NOMO-1 treated with DMSO at 0.1 percent for 48 hours (cell line): ENCODE data around the gene RIT2.

Experiments
- DNase-seq: peaks from one replicate; lab custom pipeline; 2025; ENCODE audit not compliant: unreplicated experiment; lab: John Stamatoyannopoulos, UW

Gene RIT2

GRCh38 chr18:43115076-43115921 is at the start of gene RIT2:
TSS of gene RIT2 (minus strand) at chr18:43115685.
- DNase-seq: no peak

GRCh38 chr18:43161528-43161927 is 46.0 kb upstream of the RIT2 start:
- DNase-seq: no peak

GRCh38 chr18:43160509-43160908 is 45.0 kb upstream of the RIT2 start:
- DNase-seq: no peak

DNA sequence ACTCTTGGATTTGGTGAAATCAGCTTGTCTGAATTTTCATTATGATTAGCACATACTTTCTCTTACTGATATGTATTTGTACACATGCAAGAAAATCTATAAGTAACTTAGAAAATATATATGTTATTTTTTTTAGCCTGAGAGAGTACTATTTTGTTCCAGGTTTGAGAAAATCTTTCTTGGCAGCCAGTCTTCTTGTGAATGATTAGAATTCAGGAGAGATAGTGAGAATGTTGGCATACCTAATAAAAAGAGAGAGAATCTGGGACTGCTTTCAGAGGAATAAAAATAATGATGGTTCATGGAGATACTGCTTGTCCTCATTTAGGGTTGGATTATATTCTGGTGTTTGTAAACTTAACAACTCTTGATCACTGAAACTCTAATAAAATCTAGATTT is 44.4 kb upstream of the RIT2 start:
- DNase-seq: no peak

DNA sequence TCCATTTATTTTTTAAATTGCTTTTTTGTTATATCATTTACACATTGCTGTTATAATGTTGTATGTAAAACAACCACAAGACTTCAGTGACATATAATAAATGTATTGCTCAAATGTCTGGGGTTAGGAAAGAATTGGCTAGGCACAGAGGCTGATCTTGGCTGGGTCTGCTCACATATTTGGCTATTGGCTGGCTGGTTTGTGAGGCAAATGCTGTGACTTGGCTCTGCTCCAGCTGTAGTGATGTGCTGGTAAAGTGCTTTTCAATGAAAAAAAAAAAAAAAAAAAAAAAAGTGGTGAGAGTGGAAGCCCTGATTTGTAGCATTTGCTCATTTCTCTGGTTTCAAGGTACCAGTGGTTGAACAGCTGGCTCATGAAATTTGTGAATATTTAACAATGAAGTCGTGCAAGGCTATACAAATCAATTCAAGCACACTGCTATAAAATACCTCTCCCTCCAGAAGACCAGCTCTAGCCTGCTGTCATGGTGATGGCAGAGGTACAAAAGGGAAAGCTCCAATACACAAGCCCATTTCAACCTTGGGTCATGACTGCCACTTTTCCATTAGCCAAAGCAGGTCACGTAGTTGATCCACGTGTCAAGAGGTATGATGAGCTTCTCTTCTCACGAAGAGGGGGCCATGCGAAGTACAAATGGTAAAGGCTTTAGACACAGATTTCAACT is 43.7 kb upstream of the RIT2 start:
- DNase-seq: no peak

DNA sequence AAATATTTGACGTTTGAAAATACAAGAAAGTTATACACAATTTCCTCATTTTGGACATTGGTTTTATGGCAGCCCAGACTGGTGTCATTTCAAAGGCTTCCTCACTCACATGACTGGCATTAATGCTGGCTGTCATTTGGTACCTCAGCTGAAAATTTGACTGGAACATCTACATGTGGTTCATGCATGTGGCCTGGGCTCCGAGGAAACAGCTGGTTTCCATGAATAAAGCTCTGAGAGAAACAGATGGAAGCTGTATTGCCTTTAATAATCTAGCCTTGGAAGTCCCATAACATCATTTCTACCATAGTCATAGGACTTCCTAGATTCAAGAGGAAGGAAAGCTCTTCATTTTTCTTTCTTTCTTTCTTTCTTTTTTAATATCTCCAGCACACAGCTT is 42.9 kb upstream of the RIT2 start:
- DNase-seq: no peak

GRCh38 chr18:43155842-43156241 is 40.4 kb upstream of the RIT2 start:
- DNase-seq: no peak

DNA sequence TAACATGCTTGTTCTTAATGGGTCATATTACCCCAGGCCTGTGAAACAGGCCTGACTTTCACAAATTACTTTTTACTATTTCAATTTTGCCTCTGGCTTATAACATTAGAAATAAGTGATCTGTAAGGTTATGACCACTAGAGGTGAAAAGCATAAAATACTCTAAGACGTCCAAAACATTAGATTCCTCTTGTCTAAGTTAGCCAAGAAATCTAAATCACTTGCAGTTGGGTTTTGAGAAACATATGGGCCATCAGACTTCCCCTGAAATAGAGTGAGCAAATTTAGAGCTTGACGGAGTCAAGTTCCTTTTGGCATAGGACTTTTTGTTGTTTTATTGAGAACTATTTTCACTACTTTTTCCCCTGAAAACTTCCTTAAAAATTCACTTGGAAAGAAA is 32.7 kb upstream of the RIT2 start:
- DNase-seq: no peak

- DNase-seq: no peak
Measured at GRCh38 chr18:43141208-43141607, 25.7 kb upstream of the RIT2 start.

DNA sequence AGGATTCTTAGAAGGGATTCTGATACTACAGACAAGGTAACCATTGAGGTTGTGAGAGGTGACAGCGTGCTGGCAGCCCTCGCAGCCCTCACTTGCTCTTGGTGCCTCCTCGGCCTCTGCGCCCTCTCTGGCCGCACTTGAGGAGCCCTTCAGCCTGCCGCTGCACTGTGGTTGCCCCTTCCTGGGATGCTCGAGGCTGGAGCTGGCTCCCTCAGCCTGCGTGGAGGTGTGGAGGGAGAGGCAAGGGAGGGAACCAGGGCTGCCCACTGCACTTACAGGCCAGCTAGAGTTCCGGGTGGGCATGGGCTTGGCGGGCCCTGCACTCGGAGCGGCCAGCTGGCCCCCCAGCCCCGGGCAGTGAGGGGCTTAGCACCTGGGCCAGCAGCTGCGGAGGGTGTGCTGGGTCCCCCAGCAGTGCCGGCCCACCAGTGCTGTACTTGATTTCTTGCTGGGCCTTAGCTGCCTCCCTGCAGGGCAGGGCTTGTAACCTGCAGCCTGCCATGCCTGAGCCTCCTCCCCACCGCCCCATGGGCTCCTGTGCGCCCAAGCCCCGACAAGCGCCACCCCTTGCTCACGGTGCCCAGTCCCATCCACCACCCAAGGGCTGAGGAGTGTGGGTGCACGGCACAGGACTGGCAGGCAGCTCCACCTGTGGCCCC is 23.9 kb upstream of the RIT2 start:
- DNase-seq: no peak

GRCh38 chr18:43134876-43135275 is 19.4 kb upstream of the RIT2 start:
- no peak for DNase-seq

- no peak for DNase-seq
Measured at GRCh38 chr18:43130716-43131260, 15.3 kb upstream of the RIT2 start.

DNA sequence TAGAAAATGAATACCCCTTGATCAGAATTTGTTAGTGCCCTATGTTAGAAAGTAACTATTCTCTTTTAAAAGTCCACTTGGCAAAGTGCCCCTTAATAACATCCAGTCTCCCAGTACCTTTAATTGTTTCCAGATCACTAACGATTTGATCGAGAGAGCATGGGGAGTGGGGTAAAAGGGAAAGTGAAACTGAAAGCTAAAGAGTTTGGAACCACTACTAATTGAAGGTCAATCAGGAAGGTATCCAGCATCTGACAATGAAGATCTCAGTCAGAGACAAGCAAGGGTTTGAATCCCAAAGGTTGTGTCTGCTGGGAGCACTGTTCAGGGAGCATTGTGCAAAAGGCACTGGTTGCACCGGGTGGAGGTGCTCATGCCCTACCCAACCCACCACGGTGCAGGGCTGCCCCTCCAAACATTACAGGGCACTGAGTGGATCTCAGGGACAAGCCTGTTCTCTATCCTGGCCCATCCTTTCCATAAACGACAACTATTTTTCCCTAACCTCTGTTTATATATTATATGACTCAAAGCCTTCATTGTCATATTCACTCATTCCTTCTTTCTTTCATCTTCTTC is 14.6 kb upstream of the RIT2 start:
- DNase-seq: no peak

DNA sequence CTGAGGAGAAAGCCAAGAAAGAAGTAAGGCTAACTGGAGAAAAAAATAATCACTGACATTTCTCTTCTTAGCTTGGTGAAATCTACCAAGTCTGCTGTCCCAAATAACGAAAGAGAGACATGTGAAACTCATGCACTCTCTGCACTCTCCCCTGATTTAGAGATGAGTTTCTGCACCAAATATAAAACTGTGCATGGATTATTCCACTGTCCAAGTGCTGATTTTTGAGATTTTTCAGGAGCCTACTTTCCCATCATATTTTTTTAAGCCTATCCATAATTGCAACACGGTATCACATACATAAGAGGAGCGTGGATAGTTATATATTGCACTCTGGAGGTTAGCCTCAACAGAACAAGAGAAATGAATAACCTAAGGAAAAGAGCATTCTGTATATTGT is 10.0 kb upstream of the RIT2 start:
- no peak for DNase-seq

GRCh38 chr18:43122955-43123354 is 7.5 kb upstream of the RIT2 start:
- DNase-seq: no peak

- DNase-seq: no peak
Measured at GRCh38 chr18:43116699-43117294, 1.3 kb upstream of the RIT2 start.

- DNase-seq: no peak
Measured at GRCh38 chr18:43113220-43113895, 2.1 kb downstream of the RIT2 start.

- no peak for DNase-seq
Measured at GRCh38 chr18:43108882-43109281, 6.6 kb downstream of the RIT2 start.

DNA sequence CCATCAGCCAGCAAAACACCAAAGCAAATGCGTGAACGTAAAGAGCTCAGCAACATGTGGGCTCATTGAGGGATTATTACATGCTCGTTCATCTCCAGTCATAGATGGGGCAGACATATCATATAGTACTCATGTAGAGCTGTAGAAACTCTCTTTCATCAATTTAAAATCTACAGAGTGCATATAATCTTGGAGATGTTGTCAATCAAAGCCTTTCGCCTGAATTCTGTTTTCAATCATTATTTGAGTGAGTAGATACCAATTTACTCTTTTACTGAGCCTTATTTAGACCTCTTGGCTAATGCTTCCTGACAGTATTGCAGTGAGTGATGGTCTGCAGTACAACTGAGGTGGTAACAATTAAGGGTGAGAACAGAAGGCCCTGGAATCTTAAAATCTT is 7.0 kb downstream of the RIT2 start:
- no peak for DNase-seq

DNA sequence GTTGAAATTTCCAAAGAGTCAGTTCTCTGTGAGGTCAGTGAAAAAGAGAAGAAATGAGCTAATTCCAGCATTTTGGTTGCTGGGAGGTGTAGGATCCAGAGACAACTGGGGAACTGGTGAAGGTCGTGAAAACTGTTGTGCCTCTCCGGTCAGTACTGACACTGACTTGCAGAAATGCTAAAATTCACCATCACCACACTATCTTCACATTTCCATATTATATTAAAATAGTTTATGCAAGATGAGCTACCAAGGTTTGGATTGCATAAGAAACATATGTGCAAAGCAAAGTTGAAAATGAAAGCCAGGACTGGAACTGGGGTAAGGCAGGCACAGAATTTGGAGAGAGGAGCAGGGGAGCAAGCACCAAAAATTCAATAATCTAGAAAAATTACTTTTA is 21.8 kb downstream of the RIT2 start:
- DNase-seq: no peak
